Smooth muscle cell (in vitro differentiated cells): Measurements from ENCODE around the gene PLEKHG5. TPM values are rescaled to one million over a fixed set of nuclear protein-coding genes. Genes with fewer than 3 reads are reported as not detected.

Source experiments
- DNase-seq: peaks from one replicate; lab custom pipeline; 2025; ENCODE audit not compliant: unreplicated experiment; lab: John Stamatoyannopoulos, UW
- H2AFZ ChIP-seq: fragments of 200-600 bp; sonication (generic); 2 replicates; pipeline ENCODE4 v1.6.0; 2016; ENCODE audit warnings: antibody characterized with exemption, low read depth, mild to moderate bottlenecking
- H3F3A ChIP-seq: fragments of 200-600 bp; sonication (generic); 2 replicates; pipeline ENCODE4 v1.6.0; 2017; ENCODE audit warnings: antibody characterized with exemption, low read depth
- H3K27ac ChIP-seq: fragments of 200-600 bp; sonication (generic); 2 replicates; pipeline ENCODE4 v1.5.1; 2016; ENCODE audit warnings: low read depth, mild to moderate bottlenecking
- H3K27me3 ChIP-seq: fragments of 200-600 bp; sonication (generic); 2 replicates; pipeline ENCODE4 v1.6.1; 2016; ENCODE audit warnings: low read depth, mild to moderate bottlenecking
- H3K36me3 ChIP-seq: fragments of 200-600 bp; sonication (generic); 2 replicates; pipeline ENCODE4 v1.5.1; 2016; ENCODE audit warnings: low read depth
- H3K4me1 ChIP-seq: fragments of 200-600 bp; sonication (generic); 2 replicates; pipeline ENCODE4 v1.5.1; 2016; ENCODE audit warnings: low read depth
- H3K4me2 ChIP-seq: fragments of 200-600 bp; sonication (generic); 2 replicates; pipeline ENCODE4 v1.6.0; 2016; ENCODE audit warnings: mild to moderate bottlenecking
- H3K4me3 ChIP-seq: fragments of 200-600 bp; sonication (generic); 2 replicates; pipeline ENCODE4 v1.5.1; 2016; ENCODE audit warnings: mild to moderate bottlenecking
- H3K79me2 ChIP-seq: fragments of 200-600 bp; sonication (generic); 2 replicates; pipeline ENCODE4 v1.6.0; 2016; ENCODE audit warnings: low read depth, mild to moderate bottlenecking
- H3K9ac ChIP-seq: fragments of 200-600 bp; sonication (generic); 2 replicates; pipeline ENCODE4 v1.6.0; 2016; ENCODE audit warnings: low read depth
- H3K9me3 ChIP-seq: fragments of 200-600 bp; sonication (generic); replicated peaks from 2 replicates; pipeline ENCODE4 v1.5.1; 2016; ENCODE audit warnings: low read depth
- H4K20me1 ChIP-seq: fragments of 200-600 bp; sonication (generic); 2 replicates; pipeline ENCODE4 v1.6.0; 2016; ENCODE audit warnings: low read depth
- WGBS: methylation state at CpG from one replicate; pipeline ENCODE4 v1.1.7; 2016; ENCODE audit warnings: low lambda C conversion rate; 5-methylcytosine and 5-hydroxymethylcytosine counted together
- polyA plus RNA-seq: library from polyadenylated mRNA; unstranded; fragments of >200 nt; fragmentation: Nextera tagmentation; extraction: Ambion mirVana; gene quantifications from 2 replicates; pipeline ENCODE4 v1.2.1, GENCODE V29; 2016
- total RNA-seq: library from RNA; depleted of rRNA; stranded (reverse); fragments of >200 nt; gene quantifications from 2 replicates; pipeline ENCODE4 v1.2.3, GENCODE V29; 2014
- TF ChIP-seq, protein P1 (sequence below): fragments of 200-600 bp; sonication (generic); IDR thresholded peaks from 2 replicates; pipeline ENCODE4 v1.5.1; 2017; ENCODE audit warnings: borderline replicate concordance, mild to moderate bottlenecking, antibody characterized with exemption; ENCODE audit not compliant: insufficient read depth, poor library complexity, severe bottlenecking

The PLEKHG5 gene
- total and polyA plus RNA-seq, 2 experiments from 2014 or later, result 10.6 to 14.5 TPM

DNA sequence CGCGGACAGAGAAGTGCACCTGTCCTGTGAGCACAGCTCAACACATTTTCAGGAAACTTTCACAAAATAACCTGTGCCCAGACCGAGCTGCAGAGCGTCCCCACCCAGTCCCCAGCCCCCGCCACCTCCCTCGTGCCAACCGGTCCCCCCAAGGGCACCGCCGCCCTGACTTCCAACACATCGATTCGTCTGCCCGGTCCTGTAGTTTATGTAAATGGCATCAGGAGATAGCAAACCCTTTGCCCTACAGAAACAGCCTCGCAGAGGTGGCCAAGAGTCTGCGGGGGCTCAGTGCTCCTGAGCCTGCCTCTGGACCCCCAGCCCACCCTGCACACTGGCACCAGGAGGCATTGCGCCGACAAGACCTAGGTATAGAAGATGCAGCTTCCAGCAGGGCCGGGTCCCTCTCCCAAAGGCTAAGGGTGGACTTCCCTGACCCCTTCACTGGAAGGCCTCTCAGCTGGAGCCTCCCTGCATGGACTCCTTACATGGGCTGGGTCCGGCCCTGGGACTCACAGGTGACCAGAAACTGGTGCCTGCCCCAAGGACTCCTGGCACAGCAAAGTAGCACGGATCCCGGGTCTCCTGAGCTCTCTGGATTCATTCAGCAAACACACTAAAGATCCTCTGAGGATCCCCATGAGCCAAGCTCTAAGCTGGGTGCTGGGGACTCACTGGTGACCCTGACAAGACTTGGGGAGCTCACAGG, 6.6 kb upstream of the PLEKHG5 start:
- peak overlapping the region; percentile 92 for H3K4me2 ChIP-seq
- no peak for DNase-seq
- peak overlapping the region; percentile 71 for H2AFZ ChIP-seq
- H3K27ac ChIP-seq, result no peak overlapping the region
- H3K4me1 ChIP-seq, result peaks cover 17% of the 10 kb centered on the region
- H4K20me1 ChIP-seq, result no peaks in the 10 kb centered on the region
- no peaks in the 10 kb centered on the region for H3F3A ChIP-seq
- H3K4me3 ChIP-seq, result peak overlapping the region; percentile 72
- 59% methylated on average over 20 of the region's 20 CpGs for WGBS
- TF ChIP-seq, protein P1, sequence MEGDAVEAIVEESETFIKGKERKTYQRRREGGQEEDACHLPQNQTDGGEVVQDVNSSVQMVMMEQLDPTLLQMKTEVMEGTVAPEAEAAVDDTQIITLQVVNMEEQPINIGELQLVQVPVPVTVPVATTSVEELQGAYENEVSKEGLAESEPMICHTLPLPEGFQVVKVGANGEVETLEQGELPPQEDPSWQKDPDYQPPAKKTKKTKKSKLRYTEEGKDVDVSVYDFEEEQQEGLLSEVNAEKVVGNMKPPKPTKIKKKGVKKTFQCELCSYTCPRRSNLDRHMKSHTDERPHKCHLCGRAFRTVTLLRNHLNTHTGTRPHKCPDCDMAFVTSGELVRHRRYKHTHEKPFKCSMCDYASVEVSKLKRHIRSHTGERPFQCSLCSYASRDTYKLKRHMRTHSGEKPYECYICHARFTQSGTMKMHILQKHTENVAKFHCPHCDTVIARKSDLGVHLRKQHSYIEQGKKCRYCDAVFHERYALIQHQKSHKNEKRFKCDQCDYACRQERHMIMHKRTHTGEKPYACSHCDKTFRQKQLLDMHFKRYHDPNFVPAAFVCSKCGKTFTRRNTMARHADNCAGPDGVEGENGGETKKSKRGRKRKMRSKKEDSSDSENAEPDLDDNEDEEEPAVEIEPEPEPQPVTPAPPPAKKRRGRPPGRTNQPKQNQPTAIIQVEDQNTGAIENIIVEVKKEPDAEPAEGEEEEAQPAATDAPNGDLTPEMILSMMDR, result no peak
- H3K9me3 ChIP-seq, result no peaks in the 10 kb centered on the region
- H3K27me3 ChIP-seq, result no peaks in the 10 kb centered on the region
- no peak overlapping the region for H3K9ac ChIP-seq
- H3K36me3 ChIP-seq, result no peaks in the 10 kb centered on the region
- H3K79me2 ChIP-seq, result no peaks in the 10 kb centered on the region

- Histone ChIP-seq H3K79me2 (no peaks in the 10 kb centered on the region), H3K4me1 (peaks cover 17% of the 10 kb centered on the region), H3K4me2 (peak overlapping the region; percentile 92), H3K27me3 (no peaks in the 10 kb centered on the region), H3F3A (peaks cover 2% of the 10 kb centered on the region), H3K9ac (peak overlapping the region; percentile 58), H2AFZ (peak overlapping the region; percentile 71), H3K27ac (no peak overlapping the region), H3K9me3 (no peaks in the 10 kb centered on the region), H3K4me3 (peak overlapping the region; percentile 72), H4K20me1 (no peaks in the 10 kb centered on the region), H3K36me3 (no peaks in the 10 kb centered on the region)
- under 1% methylated on average over 20 of the region's 74 CpGs for WGBS
- TF ChIP-seq, protein P1, result no peak
- DNase-seq, result peak; percentile 65
Observed at GRCh38 chr1:6497215-6497866, 5.9 kb upstream of the PLEKHG5 start.

DNA sequence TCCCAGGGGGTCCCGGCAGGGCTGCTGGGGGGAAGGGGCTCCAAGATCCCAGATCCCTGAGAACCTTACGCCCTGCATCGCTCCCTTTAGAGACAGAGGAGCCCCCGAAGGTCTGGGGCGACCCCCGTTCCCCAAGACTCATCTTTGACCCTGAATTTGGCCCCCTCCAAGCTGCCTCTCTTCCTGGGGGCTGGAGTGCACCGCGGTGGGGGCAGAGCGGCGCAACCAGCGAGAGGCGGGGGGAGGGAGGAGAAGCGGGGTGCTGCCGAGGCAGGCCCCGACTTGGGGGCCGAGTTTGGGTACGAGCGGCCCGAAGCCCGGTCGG, 5.4 kb upstream of the PLEKHG5 start:
- H3K4me3 ChIP-seq, result peak overlapping the region; percentile 72
- DNase-seq, result no peak
- peak overlapping the region; percentile 46 for H2AFZ ChIP-seq
- H3K27me3 ChIP-seq, result no peaks in the 10 kb centered on the region
- H3K4me1 ChIP-seq, result peaks cover 17% of the 10 kb centered on the region
- H3F3A ChIP-seq, result peaks cover 4% of the 10 kb centered on the region
- peak overlapping the region; percentile 58 for H3K9ac ChIP-seq
- H3K4me2 ChIP-seq, result peak overlapping the region; percentile 92
- no peaks in the 10 kb centered on the region for H3K79me2 ChIP-seq
- H3K27ac ChIP-seq, result no peak overlapping the region
- H3K36me3 ChIP-seq, result no peaks in the 10 kb centered on the region
- H4K20me1 ChIP-seq, result no peaks in the 10 kb centered on the region
- WGBS, result 7% methylated on average over 8 of the region's 21 CpGs
- no peaks in the 10 kb centered on the region for H3K9me3 ChIP-seq
- TF ChIP-seq, protein P1, result no peak
